Chondrocyte (in vitro differentiated cells): ENCODE measurements around the gene VEGFD. TPM values are rescaled to one million over a fixed set of nuclear protein-coding genes. Genes with fewer than 3 reads are reported as not detected.

ENCODE experiments used
- DNase-seq: peaks from one replicate; pipeline ENCODE4 v3.0.0; 2021; ENCODE audit warnings: mixed read lengths, low spot score
- H3K27ac Mint-ChIP-seq: one replicate; pipeline ENCODE4 v1.8.0; 2021; ENCODE audit warnings: mild to moderate bottlenecking, moderate library complexity, mixed read lengths; ENCODE audit not compliant: unreplicated experiment
- H3K27me3 Mint-ChIP-seq: 2 replicates; pipeline ENCODE4 v1.8.0; 2021; ENCODE audit warnings: low read depth, mixed read lengths
- H3K36me3 Mint-ChIP-seq: 2 replicates; pipeline ENCODE4 v1.8.0; 2021; ENCODE audit warnings: low read depth, mixed read lengths
- H3K4me1 Mint-ChIP-seq: 2 replicates; pipeline ENCODE4 v1.8.0; 2021; ENCODE audit warnings: low read depth, mild to moderate bottlenecking, mixed read lengths
- H3K4me3 Mint-ChIP-seq: one replicate; pipeline ENCODE4 v1.8.0; 2021; ENCODE audit warnings: mild to moderate bottlenecking, moderate library complexity, mixed read lengths; ENCODE audit not compliant: unreplicated experiment
- H3K9me3 Mint-ChIP-seq: 2 replicates; pipeline ENCODE4 v1.8.0; 2021; ENCODE audit warnings: low read depth, mixed read lengths
- CTCF ChIP-seq: fragments of 200-600 bp; sonication (generic); IDR thresholded peaks from 2 replicates; pipeline ENCODE4 v1.5.0; 2021; ENCODE audit warnings: antibody characterized with exemption, mild to moderate bottlenecking, moderate library complexity
- total RNA-seq: library from RNA; stranded (reverse); gene quantifications from 3 replicates; pipeline ENCODE4 v1.2.1, GENCODE V29; 2021

VEGFD gene
- total RNA-seq, 1 donor from 2014 or later, result 0.20 TPM

DNA sequence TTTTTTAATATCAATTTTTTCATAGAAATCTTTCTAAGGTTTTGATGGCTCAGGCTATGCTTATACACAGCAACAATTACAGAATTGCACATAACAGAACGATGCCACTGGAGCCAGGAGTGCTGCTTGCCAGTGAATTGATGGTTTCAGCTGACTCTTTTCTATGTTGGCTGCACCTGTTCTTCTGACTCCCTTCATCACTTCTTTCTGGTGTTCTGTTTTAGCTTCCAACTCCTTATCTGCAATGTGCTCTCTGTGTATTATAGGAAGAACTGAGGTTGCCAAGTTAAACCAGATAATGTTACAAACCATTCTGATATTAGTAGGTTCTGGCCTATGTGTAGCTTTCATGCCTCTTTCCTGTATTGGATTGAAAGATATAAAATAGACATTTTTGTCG, 11.6 kb upstream of the VEGFD start:
- H3K4me3 Mint-ChIP-seq, result no peak overlapping the region
- H3K36me3 Mint-ChIP-seq, result no peaks in the 10 kb centered on the region
- DNase-seq, result no peak
- no peaks in the 10 kb centered on the region for H3K9me3 Mint-ChIP-seq
- H3K27me3 Mint-ChIP-seq, result no peaks in the 10 kb centered on the region
- TF ChIP-seq CTCF, result no peak
- no peak overlapping the region for H3K27ac Mint-ChIP-seq
- H3K4me1 Mint-ChIP-seq, result no peaks in the 10 kb centered on the region

- no peak for TF ChIP-seq CTCF
- peaks cover 2% of the 10 kb centered on the region for H3K36me3 Mint-ChIP-seq
- H3K27ac Mint-ChIP-seq, result no peak overlapping the region
These were observed 7.6 kb upstream of the VEGFD start for GRCh38 chrX:15391850-15392249.

GRCh38 chrX:15382813-15383212, 1.4 kb downstream of the VEGFD start:
- Mint-ChIP-seq H3K4me3 (no peak overlapping the region), H3K9me3 (no peaks in the 10 kb centered on the region), H3K4me1 (no peaks in the 10 kb centered on the region), H3K27me3 (no peaks in the 10 kb centered on the region), H3K36me3 (peaks cover 7% of the 10 kb centered on the region), H3K27ac (no peak overlapping the region)
- peak; percentile 17 for TF ChIP-seq CTCF
- DNase-seq, result no peak

More at GRCh38 chrX:15391850-15392249, 7.6 kb upstream of the VEGFD start:
- no peaks in the 10 kb centered on the region for H3K9me3 Mint-ChIP-seq
- no peak overlapping the region for H3K4me3 Mint-ChIP-seq
- DNase-seq, result no peak
- H3K4me1 Mint-ChIP-seq, result no peaks in the 10 kb centered on the region
- no peaks in the 10 kb centered on the region for H3K27me3 Mint-ChIP-seq

DNA sequence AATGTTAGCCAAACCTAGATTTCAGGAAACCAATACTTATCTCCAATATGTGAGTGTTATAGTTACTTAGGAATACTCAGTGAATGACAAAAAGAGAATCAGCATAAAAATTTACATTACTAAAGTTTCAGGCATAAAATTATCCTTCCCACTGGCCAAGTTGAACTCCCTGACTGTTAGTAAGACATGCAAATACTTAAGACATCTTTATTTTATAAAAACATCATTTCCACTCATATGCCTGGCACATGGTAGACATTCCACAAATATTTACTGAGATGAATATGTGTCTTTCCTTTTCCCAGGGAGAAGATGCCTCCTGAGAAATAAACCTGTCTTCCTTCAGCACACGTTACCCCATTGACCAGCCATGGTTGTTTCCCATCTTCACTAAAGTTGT, 7.3 kb downstream of the VEGFD start:
- no peak overlapping the region for H3K4me3 Mint-ChIP-seq
- DNase-seq, result no peak
- no peak for TF ChIP-seq CTCF
- no peaks in the 10 kb centered on the region for H3K4me1 Mint-ChIP-seq
- H3K27me3 Mint-ChIP-seq, result no peaks in the 10 kb centered on the region
- peaks cover 4% of the 10 kb centered on the region for H3K9me3 Mint-ChIP-seq
- no peaks in the 10 kb centered on the region for H3K36me3 Mint-ChIP-seq
- H3K27ac Mint-ChIP-seq, result no peak overlapping the region

GRCh38 chrX:15373976-15374375, 10.2 kb downstream of the VEGFD start:
- Mint-ChIP-seq H3K27me3 (no peaks in the 10 kb centered on the region), H3K4me1 (no peaks in the 10 kb centered on the region), H3K27ac (no peak overlapping the region), H3K4me3 (no peak overlapping the region), H3K36me3 (no peaks in the 10 kb centered on the region), H3K9me3 (peaks cover 4% of the 10 kb centered on the region)
- no peak for DNase-seq
- TF ChIP-seq CTCF, result no peak
